HG03565 (cell line): ENCODE data around the gene LTF.
A peak's percentile ranks its signal among the peaks of the same experiment; 100 is the strongest.
"Not testable (repeated sequence)": the region's sequence is repeated elsewhere in the genome, so short reads cannot be mapped to it uniquely, and the experiment has no call there.

Source experiments
- ATAC-seq: cut with Tn5 transposase; IDR thresholded peaks from one replicate; pipeline ENCODE4 v1.9.1; 2021; ENCODE audit warnings: mild to moderate bottlenecking, moderate library complexity; ENCODE audit not compliant: unreplicated experiment

Gene LTF

DNA sequence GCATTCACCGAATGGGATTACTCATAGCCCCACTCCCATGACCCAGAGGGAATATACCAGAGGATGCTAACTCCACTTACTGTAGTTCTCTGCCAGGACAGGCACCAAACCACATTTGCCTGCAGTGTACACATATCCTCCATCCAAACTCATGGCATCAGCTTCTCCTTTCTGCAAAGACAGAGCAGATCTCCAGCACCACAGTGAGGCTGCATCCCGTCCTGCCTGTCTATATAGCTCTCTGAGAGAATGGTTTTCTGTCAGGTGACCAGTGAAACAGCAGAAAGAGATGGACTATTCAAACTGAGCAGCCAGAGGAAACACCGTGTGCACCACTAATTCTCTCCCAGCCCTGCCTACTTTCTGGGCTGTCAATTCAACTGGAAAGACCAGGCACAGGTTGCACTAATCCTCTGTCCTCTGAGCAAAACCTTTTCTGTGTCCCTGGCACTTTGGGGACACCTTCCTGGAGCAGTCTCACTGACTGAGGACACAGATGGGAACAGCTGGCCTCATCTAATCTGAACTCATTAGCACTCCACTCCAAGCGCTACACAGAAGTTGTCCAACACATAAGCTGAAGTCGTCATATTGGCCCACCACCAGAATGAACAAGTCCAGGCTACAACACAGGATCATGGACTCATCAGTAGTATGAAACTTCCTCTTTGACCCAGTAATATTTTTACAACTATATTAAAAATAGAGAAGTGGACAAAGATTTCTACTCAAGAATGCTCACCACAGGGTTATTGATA is 17.3 kb downstream of the LTF start:
- no peak for ATAC-seq

DNA sequence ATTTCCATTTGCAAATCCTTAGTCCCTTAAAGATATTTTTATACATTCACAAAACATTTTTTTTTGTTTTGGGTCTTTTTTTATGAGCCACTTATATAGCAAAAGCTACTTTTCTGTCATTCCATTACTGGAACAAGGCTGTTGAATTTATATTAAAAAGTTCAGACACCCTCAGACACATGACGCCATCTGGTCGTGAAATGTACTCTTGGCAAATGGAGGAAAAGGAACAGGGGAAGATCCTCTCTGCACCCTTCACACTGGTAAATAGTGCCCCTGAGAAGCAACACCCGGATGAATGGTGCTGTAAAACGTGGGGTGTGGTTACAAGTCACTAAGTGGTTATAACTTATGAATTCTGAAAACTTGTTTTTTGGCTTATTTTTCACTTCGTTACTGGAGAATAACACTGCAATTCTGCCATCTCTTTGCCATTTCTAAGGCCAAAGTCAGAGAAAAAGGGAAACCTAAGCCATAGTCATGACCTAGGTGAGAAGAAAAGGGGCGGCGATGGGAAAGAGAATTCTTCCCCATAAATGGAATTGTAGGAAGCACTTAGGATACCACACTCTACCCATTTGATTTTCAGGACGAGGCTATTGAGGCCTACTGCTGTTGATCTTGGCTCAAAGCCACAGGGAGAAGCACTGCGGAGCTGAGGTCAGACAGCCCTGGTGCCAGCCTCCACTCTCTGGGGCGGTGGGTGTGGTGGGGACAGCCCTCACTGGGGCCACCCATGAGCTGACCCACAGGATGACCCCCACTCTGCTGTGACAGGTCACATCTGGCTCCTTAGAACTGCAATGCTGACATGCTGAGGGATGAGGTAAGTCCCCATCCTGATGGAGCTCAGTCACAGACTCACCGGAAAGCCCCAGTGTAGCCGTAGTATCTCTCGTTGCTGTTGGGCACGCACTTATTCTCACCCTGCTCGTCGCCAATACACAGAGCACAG is 21.9 kb downstream of the LTF start:
- ATAC-seq, result no peak

DNA sequence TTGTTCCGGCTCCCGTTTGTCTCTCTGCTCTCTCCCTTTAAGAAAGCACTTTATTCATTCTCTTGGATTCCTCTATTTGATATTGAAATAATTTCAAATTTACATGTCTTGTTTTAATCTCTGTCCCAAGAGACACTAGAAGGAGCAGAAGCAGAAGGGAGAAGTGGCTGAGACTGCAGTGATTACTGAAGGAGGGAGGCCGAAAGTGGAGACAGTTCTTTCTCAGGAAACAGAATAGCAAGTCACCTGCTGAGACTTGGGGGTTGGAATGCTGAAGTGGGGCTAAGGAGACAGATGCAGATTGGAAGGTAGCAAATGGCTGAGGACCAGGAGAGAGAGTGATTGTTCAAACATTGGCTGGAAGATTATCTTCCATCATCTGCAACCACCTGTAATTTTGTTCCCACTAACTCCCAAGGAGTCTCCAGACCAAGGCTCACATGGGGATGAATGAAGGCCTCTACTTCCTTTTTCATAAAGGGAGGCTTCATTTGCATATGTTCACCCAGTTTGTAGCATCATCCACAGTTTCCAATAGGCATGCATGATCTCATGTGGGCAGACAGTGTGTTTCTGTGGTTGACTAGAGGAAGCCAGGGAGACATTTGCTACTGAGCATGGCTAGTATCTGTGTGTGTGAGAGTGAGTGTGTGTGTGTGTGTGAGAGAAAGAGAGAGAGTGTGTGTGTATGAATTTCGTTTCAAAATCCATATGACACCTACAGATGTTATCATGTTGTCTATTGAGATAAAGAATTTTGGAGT is 24.0 kb downstream of the LTF start:
- ATAC-seq, result peak; percentile 68

DNA sequence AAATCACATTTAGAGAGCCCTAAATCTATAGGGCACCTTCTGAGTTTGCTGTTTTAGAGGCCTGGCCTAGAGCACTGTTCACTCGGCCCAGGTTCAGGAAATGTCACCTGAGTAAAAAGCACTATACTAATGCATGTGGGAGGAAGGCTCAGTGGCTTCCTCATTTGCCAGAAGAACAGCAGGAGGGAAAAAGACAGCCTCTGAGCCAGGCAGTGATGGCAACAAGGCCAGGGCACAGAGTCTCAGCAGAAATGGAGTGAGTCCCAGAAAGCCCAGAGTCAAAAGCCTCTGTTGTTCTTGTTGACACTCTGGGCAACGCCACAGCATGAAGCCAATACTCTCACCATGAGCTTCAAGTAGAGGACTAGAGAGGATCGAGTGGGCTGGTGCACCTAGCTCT is 25.9 kb downstream of the LTF start:
- ATAC-seq, result no peak

DNA sequence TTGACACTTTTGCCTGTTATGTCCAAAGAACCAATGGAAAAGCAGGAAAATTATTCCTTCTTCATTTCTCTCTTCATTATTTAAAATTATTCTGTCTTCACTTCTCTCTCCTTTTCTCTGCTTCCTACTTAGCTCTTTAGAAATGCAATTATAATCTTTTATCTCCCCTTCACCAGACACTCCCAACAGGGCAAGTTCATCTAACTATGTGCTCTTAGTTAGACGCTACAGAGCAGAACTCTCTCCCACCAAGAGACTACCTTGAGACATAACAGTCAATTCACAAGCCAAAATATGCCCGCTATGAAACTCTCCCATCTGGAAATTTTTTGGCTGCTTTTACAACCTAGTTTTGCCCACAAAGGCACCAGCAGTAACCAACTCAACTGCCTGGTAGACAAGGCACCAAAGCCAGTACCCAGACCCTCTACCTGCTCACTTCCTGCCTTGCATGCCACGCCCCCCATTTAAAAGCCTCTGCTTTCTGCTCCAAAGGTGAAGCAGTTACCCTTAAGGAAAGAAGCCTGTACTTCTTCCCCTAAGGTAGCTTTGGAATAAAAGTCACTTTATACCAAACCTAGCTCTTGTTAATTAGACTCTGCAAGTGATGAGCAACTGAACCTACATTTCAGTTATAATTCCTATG is 29.5 kb downstream of the LTF start:
- ATAC-seq, result no peak

DNA sequence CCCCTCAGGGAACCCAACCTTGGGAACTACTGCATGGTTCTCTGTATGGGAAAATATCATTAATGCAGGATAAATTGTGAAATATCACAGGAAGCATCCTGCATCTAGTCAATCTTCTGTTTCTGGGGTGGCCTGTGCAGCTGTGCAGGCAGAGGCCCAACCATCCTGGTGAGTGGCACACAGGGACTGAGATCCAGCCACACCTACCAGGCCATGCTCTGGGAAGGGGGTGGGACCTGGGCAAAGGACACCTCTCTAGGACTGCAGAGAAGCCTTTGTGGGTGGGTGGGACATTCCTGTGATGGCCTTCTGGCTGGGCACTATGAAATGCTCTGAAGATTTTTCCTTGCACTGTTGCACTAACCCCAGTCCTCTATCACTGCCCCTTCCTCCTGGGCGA is 30.9 kb downstream of the LTF start:
- ATAC-seq, result no peak

DNA sequence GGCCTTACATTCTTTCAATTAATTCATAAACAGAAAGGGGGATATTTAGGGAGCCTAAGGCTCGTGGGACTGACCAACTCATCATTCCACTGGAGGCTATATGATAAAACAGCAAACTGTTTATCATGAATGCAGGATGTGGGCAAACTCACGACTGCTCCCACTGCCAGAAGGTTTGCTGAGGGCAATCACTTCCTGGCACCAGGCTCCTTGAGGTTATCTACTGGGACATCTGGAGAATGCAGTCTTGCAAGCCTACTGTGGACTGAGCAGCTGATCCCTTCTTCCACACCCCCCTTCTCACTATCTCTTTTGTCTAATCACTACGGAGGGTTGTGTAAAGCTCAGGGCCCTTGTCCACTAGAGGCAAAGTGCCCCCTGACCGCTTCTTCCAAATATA is 31.6 kb downstream of the LTF start:
- ATAC-seq, result not testable (repeated sequence)

DNA sequence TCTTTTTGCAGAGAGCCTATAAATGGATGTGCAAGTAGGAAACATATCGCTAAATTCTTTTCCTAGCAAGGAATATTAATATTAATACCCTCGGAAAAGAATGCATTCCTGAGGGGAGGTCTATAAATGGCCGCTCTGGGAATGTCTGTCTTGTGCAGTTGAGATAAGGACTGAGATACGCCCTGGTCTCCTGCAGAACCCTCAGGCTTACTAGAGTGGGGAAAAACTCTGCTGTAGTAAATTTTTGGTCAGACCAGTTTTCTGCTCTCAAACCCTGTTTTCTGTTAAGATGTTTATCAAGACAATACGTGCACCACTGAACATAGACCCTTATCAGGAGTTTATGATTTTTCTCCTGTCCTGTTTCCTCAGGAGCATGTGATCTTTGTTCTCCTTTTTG is 32.8 kb downstream of the LTF start:
- not testable (repeated sequence) for ATAC-seq

DNA sequence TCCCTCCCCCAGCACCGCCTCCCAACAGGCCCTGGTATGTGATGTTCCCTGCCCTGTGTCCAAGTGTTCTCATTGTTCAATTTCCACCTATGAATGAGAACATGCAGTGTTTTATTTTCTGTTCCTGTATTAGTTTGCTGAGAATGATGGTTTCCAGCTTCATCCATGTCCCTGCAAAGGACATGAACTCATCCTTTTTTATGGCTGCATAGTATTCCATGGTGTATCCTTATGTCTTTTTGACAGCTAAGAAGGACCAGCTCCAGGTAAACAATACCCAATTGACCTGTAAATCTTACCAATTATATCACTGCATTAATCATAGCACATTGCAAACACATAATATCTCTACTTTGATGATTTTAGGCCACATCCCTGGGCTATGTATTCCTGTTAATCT is 33.8 kb downstream of the LTF start:
- ATAC-seq, result not testable (repeated sequence)

DNA sequence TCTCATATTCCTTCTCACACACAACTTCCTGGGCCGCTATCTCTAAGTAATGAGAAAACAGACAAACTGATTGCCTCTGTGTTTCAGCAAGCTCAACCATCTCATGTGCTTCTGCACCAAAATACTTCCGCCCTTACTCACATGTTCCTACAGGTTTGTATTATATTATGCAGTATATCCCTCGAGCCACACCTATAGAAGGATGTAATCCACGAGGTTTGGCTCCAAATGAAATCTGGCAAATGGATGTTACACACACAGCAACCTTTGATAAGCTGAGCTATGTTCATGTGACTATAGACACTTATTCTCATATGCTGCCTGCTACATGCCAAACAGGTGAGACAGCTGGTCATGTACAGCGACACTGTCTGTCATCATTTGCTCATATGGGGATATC is 35.0 kb downstream of the LTF start:
- no peak for ATAC-seq

DNA sequence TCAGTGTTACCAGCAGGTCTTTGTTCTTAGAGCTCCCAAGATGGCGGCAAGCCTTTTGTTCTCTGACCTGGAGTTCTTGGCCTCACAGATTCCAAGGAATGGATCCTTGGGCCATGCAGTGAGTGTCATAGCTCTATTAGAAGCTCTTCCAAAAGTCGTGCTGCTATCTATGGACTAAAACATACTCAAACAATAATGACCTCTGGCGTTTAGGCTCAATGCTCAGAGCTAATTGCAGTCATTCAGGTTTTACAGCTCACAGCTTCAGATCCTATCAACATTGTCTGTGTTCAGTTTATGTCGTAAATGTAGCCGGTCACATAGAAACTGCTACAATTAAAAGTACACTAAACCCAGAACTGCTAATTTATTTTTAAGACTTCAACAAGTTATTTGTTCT is 35.5 kb downstream of the LTF start:
- ATAC-seq, result no peak

DNA sequence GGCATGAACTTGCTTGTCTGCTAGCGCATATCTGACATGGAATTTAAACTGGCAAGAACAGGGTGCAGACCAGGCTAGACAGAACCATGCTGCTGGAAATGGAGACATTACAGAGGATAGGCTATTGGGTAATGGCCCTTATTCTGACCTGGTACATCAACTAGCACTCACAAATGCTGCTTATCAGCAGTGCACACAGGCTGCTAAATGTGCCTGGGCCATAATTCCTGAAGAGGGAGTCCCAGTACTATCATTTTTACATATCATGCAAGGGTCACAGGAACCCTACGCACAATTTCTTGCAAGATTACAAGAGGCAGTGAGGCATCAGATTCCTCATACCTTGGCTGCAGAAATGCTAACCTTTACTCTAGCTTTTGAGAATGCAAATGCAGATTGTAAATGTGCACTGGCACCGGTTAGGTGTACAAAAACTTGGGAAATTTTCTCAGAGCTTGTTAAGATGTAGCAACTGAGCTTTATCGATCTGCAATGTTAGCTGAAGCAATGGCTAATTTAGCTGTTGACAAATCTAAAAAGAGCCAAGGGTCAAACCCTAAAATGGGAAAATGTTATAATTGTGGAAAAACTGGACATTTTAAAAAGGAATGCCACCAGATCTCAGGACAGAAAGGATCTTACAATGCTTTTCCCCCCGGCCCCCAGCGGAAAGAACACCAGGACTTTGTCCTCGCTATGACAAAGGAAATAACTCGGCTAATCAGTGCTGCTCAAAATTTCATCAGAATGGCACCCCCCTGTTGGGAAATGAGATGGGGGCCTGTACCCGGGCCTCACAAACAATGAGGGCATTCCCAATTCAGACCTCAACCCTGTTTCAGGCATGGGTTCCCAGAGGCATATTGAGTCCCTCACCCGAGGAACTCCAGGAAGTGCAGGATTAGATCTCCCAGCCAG is 36.5 kb downstream of the LTF start:
- no peak for ATAC-seq

DNA sequence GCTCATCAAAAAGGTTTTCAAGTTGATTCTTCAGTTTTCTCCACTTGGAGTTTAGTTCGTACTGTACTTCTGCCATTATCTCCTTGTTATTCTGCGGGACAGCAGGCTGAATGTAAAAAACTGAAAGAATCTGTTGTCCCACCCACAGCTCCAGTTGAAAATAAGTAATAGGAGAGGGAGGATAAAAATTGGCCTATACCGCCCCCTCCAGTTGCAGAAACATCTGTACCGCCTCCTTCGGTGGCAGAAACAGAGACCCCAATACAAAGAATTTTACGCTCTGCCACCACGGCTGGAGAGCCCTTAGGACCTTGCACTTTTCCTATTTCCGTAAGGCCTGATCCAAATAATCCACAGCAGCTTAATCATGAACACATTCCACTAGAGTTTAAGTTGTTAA is 37.3 kb downstream of the LTF start:
- ATAC-seq, result not testable (repeated sequence)

DNA sequence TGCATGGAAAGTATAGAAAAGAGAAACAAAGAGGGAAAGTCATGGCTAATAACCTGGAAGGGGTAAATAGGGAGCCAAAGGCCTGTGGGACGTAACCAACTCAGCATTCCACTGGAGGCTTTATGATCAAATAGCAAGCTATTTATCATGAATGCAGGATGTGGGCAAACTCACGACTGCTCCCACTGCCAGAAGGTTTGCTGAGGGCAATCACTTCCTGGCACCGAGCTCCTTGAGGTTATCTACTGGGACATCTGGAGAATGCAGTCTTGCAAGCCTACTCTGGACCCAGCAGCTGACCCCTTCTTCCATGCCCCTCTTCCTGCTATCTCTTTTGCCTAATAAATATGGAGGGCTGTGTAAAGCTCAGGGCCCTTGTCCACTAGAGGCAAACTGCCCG is 38.2 kb downstream of the LTF start:
- ATAC-seq, result not testable (repeated sequence)

DNA sequence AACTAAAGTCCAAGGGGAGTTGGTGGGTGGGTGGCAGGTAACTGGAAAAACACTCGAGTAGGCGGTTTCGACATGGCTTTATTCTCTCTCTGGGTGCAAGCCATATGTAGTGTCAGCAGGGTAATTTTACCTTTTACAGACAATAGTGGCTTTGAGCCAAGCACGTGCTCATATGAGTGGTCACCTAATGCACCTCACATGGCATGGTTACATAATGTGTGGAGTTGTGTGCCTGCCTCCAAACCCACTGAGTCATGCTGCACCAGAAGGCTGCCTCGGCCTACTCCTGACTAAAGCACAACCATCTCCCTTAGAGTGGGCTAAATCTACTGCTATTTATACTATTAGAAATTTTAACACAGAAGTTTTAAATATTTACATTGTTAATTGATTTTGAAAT is 41.1 kb downstream of the LTF start:
- no peak for ATAC-seq

DNA sequence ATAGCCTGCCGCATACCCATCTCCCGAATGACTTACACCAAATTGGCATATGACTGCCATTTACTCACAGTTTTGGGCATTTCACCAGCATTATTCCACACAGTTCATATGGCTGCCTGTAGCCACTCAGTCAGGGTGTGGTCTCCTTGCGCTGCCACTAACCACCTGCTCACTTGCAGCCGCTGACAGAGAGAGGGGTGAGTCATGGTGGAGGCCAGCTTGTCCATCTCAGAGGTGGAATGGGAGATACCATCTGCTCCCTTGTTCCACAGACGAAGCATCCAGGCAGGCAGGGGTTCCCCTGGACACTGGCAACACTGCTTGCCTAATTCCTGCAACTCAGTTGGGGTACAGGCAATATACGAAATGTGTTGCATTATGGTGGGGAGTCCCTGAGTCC is 42.1 kb downstream of the LTF start:
- ATAC-seq, result no peak

DNA sequence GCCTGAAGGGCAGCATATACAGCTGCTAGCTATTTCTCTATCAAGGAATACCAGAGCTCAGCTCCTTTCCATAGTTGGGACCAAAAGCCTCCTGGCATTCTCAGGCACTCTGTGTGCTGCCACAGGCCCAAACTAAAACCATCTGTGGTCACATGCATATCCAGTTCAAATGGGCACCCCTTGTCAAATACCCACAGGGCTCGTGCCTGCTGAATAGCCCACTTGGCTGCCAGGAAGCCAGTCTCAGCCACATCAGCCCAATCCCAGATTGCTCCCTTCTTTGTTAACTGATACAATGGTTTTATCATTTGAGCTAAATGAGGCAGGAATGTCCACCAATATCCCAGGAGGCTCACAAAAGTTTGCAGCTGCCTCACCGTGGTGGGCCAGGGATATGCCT is 43.8 kb downstream of the LTF start:
- no peak for ATAC-seq

DNA sequence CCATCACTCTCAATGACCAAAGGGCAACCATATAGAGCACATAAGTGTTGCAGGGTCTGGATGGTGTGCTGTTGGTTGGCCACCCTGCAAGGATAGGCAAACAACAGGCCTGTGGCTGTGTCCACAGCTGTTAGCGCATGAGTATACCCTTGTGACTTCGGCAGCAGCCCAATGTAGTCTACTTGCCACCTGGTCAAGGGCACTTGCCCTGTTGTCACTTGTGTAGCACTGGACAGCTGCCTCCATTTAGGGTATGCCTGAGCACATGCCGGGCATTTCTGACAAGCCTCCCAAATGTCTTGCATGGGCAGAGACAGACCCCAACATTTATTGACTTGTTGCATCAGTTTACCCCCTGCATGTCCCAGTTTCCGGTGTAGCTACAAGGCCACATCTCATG is 44.9 kb downstream of the LTF start:
- no peak for ATAC-seq

DNA sequence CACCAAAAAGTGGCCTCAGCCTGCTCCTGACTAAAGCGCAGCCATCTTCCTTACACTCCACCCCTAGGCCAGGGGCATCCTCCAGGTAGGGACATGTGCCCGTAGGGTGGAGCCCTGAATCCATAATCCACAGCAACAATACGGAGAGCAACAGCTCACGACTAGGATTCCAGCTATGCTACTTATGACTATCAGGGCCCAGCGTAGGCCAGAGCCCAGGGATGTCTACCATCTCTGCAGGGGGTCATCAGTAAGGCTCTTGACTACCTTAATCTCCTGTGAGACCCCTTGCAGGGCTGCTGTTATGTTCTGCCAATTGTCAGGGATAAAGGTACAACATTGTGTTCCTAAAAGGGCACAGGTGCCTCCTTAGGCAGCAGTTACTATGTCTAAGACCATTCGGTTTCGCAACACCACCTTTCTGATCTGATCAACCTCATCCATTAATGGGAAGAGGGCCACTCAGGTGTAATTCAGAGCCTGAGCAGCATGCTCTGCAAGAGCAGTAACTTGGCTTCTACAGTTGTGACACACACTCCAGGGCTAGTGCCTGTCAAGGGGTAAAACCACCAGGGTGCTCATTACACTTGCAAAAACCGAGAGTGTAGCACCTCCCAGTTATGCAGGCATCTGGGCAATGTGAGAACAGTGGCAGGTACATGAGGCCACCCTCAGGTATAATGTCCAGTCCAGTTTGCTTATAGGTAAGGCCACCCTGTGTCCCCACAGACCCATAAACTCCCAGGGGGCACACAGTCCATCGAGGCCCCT is 46.7 kb downstream of the LTF start:
- ATAC-seq, result no peak
